Neural progenitor cell (in vitro differentiated cells): ENCODE data around the gene CNTNAP2. TPM values are rescaled to one million over a fixed set of nuclear protein-coding genes. Genes with fewer than 3 reads are reported as not detected.

Source experiments
- DNase-seq: peaks from one replicate; pipeline ENCODE4 v3.0.0-alpha.2; 2016; ENCODE audit warnings: low spot score
- H2AFZ ChIP-seq: fragments of 200-600 bp; sonication (generic); replicated peaks from 2 replicates; pipeline ENCODE4 v1.6.1; 2016; ENCODE audit warnings: antibody characterized with exemption
- H3F3A ChIP-seq: fragments of 200-600 bp; sonication (generic); 2 replicates; pipeline ENCODE4 v1.6.1; 2016; ENCODE audit warnings: antibody characterized with exemption, low read depth
- H3K27ac ChIP-seq: fragments of 200-600 bp; sonication (generic); 2 replicates; pipeline ENCODE4 v1.5.1; 2016; ENCODE audit warnings: mild to moderate bottlenecking
- H3K27me3 ChIP-seq: fragments of 200-600 bp; sonication (generic); 2 replicates; pipeline ENCODE4 v1.6.1; 2016; ENCODE audit warnings: mild to moderate bottlenecking, moderate library complexity
- H3K36me3 ChIP-seq: fragments of 200-600 bp; sonication (generic); 2 replicates; pipeline ENCODE4 v1.5.1; 2016
- H3K4me1 ChIP-seq: fragments of 200-600 bp; sonication (generic); 2 replicates; pipeline ENCODE4 v1.6.1; 2016; ENCODE audit warnings: mixed run types
- H3K4me2 ChIP-seq: fragments of 200-600 bp; sonication (generic); 2 replicates; pipeline ENCODE4 v1.6.1; 2016
- H3K4me3 ChIP-seq: fragments of 200-600 bp; sonication (generic); 2 replicates; pipeline ENCODE4 v1.5.1; 2016
- H3K79me2 ChIP-seq: fragments of 200-600 bp; sonication (generic); 2 replicates; pipeline ENCODE4 v1.6.1; 2016; ENCODE audit warnings: low read depth
- H3K9ac ChIP-seq: fragments of 200-600 bp; sonication (generic); 2 replicates; pipeline ENCODE4 v1.6.1; 2016
- H3K9me3 ChIP-seq: fragments of 200-600 bp; sonication (generic); 2 replicates; pipeline ENCODE4 v1.5.1; 2016; ENCODE audit warnings: low read depth
- H4K20me1 ChIP-seq: fragments of 200-600 bp; sonication (generic); 2 replicates; pipeline ENCODE4 v1.6.1; 2016; ENCODE audit warnings: low read depth
- H3K27ac Mint-ChIP-seq: 3 replicates; pipeline ENCODE4 v1.8.0; 2021; ENCODE audit warnings: mixed read lengths
- H3K27me3 Mint-ChIP-seq: 2 replicates; pipeline ENCODE4 v1.8.0; 2022; ENCODE audit warnings: low read depth, mild to moderate bottlenecking, inconsistent platforms, moderate library complexity, mixed read lengths; ENCODE audit not compliant: insufficient read depth
- H3K36me3 Mint-ChIP-seq: 3 replicates; pipeline ENCODE4 v1.8.0; 2021; ENCODE audit warnings: mixed read lengths
- H3K4me1 Mint-ChIP-seq: 3 replicates; pipeline ENCODE4 v1.8.0; 2021; ENCODE audit warnings: mixed read lengths
- H3K4me3 Mint-ChIP-seq: 3 replicates; pipeline ENCODE4 v1.8.0; 2021; ENCODE audit warnings: mild to moderate bottlenecking, moderate library complexity, mixed read lengths
- H3K9me3 Mint-ChIP-seq: 3 replicates; pipeline ENCODE4 v1.8.0; 2020; ENCODE audit warnings: mixed read lengths
- EZH2 ChIP-seq: fragments of 200-600 bp; sonication (generic); IDR thresholded peaks from 2 replicates; pipeline ENCODE4 v1.6.1; 2017; ENCODE audit warnings: antibody characterized with exemption, mild to moderate bottlenecking, moderate library complexity
- EZH2phosphoT487 ChIP-seq: fragments of 200-600 bp; sonication (generic); IDR thresholded peaks from 2 replicates; pipeline ENCODE4 v1.6.1; 2017; ENCODE audit warnings: antibody characterized with exemption
- total RNA-seq: library from RNA; depleted of rRNA; stranded (reverse); fragments of >200 nt; gene quantifications from 2 replicates; pipeline ENCODE4 v1.2.3, GENCODE V29; 2015; ENCODE audit warnings: low replicate concordance
- TF ChIP-seq, protein P1 (sequence below): fragments of 200-600 bp; sonication (generic); IDR thresholded peaks from 2 replicates; pipeline ENCODE4 v1.5.1; 2017; ENCODE audit warnings: antibody characterized with exemption, mild to moderate bottlenecking

CNTNAP2 gene
- total RNA-seq, 1 donor from 2014 or later: 126 TPM

DNA sequence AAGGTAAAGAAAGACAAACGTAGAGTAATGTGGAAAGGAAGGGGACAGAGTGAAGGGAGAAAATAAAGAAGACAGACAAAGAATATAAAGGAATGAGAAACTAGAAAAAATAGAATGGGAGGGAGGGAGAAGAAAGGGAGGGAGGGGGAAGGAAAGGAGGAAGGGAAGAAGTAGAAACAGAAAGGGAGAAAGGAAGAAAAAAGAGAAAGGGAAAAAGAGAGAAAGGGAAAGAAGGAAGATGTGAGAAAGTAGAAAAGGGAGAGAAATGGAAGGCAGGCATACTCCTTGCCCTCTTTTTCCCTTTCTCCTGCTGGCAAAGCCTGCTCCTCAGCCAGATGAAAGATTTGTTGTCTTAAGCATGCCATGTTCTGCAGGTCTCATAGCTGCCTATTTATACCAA lies 1336.2 kb downstream of the CNTNAP2 start:
- Histone ChIP-seq H3K4me3 (no peak overlapping the region), H2AFZ (no peak overlapping the region), H3K27me3 (no peaks in the 10 kb centered on the region), H3K27ac (no peak overlapping the region), H4K20me1 (no peaks in the 10 kb centered on the region), H3K4me2 (no peak overlapping the region), H3K9ac (no peak overlapping the region), H3K79me2 (no peaks in the 10 kb centered on the region), H3F3A (no peaks in the 10 kb centered on the region), H3K9me3 (no peaks in the 10 kb centered on the region), H3K4me1 (no peaks in the 10 kb centered on the region), H3K36me3 (no peaks in the 10 kb centered on the region)
- DNase-seq: no peak
- Mint-ChIP-seq H3K9me3 (no peaks in the 10 kb centered on the region), H3K4me3 (no peak overlapping the region), H3K36me3 (no peaks in the 10 kb centered on the region), H3K27me3 (peaks cover 5% of the 10 kb centered on the region), H3K4me1 (peaks cover 8% of the 10 kb centered on the region), H3K27ac (no peak overlapping the region)
- TF ChIP-seq EZH2phosphoT487 (no peak), EZH2 (no peak)
- TF ChIP-seq, protein P1, sequence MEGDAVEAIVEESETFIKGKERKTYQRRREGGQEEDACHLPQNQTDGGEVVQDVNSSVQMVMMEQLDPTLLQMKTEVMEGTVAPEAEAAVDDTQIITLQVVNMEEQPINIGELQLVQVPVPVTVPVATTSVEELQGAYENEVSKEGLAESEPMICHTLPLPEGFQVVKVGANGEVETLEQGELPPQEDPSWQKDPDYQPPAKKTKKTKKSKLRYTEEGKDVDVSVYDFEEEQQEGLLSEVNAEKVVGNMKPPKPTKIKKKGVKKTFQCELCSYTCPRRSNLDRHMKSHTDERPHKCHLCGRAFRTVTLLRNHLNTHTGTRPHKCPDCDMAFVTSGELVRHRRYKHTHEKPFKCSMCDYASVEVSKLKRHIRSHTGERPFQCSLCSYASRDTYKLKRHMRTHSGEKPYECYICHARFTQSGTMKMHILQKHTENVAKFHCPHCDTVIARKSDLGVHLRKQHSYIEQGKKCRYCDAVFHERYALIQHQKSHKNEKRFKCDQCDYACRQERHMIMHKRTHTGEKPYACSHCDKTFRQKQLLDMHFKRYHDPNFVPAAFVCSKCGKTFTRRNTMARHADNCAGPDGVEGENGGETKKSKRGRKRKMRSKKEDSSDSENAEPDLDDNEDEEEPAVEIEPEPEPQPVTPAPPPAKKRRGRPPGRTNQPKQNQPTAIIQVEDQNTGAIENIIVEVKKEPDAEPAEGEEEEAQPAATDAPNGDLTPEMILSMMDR: no peak

DNA sequence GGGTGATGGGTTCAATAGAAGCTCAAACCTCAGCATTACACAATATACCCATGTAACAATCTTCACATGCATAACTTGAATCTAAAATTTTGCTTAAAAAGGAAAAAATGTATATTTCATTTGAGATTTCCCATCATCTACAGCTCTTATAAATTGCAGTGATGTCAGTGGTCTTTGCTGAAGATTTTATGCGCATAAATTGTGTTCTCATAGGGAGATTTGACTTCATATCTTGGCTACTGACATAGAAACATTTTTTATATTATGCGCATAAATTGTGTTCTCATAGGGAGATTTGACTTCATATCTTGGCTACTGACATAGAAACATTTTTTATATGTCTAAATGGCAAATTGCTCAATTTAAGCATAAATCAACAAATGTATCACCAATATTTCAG lies 1348.6 kb downstream of the CNTNAP2 start:
- H3K4me3 Mint-ChIP-seq: no peak overlapping the region
- H3K4me3 ChIP-seq: no peak overlapping the region
- H3K27ac ChIP-seq: no peak overlapping the region
- H3K9ac ChIP-seq: no peak overlapping the region
- H3K9me3 Mint-ChIP-seq: peaks cover 7% of the 10 kb centered on the region
- no peak overlapping the region for H2AFZ ChIP-seq
- H3K36me3 Mint-ChIP-seq: no peaks in the 10 kb centered on the region
- H3K4me1 ChIP-seq: no peaks in the 10 kb centered on the region
- no peak for TF ChIP-seq EZH2
- TF ChIP-seq, protein P1: no peak
- no peak for TF ChIP-seq EZH2phosphoT487
- H3K27ac Mint-ChIP-seq: no peak overlapping the region
- no peaks in the 10 kb centered on the region for H3K27me3 Mint-ChIP-seq
- H3K79me2 ChIP-seq: no peaks in the 10 kb centered on the region
- H3F3A ChIP-seq: no peaks in the 10 kb centered on the region
- no peaks in the 10 kb centered on the region for H3K4me1 Mint-ChIP-seq
- H3K27me3 ChIP-seq: no peaks in the 10 kb centered on the region
- DNase-seq: no peak
- H3K36me3 ChIP-seq: no peaks in the 10 kb centered on the region
- no peaks in the 10 kb centered on the region for H4K20me1 ChIP-seq
- no peak overlapping the region for H3K4me2 ChIP-seq
- no peaks in the 10 kb centered on the region for H3K9me3 ChIP-seq

DNA sequence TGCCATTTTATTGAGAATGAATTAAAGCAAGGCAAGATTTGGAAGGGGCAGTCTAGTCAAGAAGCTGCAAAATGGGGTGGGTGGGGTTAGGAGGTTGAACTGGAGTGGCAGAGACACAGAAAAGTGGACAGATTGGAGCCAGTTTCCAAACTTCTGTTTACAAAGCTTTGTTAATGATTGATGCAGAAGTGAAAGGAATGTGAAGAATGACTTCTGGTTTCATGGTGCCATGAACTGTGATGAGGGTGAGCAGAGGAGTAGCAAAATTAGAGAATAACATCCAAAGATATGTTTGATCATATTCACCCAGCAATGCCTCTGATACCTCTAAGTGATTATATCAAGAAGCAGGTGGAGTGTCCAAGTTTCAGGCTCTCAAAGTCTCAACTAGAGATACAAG lies 1356.0 kb downstream of the CNTNAP2 start:
- Histone ChIP-seq H2AFZ (no peak overlapping the region), H3K4me2 (no peak overlapping the region), H3K27ac (no peak overlapping the region), H4K20me1 (no peaks in the 10 kb centered on the region), H3K9ac (no peak overlapping the region), H3K36me3 (no peaks in the 10 kb centered on the region), H3K27me3 (no peaks in the 10 kb centered on the region), H3K79me2 (no peaks in the 10 kb centered on the region), H3K4me3 (no peak overlapping the region), H3K4me1 (no peaks in the 10 kb centered on the region), H3K9me3 (no peaks in the 10 kb centered on the region), H3F3A (no peaks in the 10 kb centered on the region)
- H3K36me3 Mint-ChIP-seq: peaks cover 1% of the 10 kb centered on the region
- no peaks in the 10 kb centered on the region for H3K4me1 Mint-ChIP-seq
- H3K9me3 Mint-ChIP-seq: peaks cover 4% of the 10 kb centered on the region
- H3K4me3 Mint-ChIP-seq: no peak overlapping the region
- TF ChIP-seq EZH2: no peak
- no peaks in the 10 kb centered on the region for H3K27me3 Mint-ChIP-seq
- H3K27ac Mint-ChIP-seq: no peak overlapping the region
- no peak for DNase-seq

DNA sequence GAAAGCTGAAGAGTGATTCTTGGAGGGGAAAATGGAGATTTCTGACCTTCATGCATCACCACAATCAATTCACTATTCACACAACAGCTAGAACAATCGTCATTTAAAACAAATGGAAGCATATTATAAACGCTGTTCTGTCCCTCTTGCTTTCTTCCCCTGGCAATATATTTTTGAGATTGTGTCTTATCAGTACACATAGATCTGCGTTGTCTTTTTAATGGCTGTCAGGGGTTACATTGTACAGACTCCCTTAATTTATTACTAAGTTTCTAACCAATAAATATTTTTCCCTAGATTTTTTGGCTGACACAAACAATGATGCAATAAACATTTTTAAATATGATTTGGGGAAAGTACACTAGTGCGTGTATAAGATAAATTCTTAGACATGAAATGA lies 1358.3 kb downstream of the CNTNAP2 start:
- H3K27ac ChIP-seq: no peak overlapping the region
- DNase-seq: no peak
- no peaks in the 10 kb centered on the region for H3K27me3 Mint-ChIP-seq
- H3K79me2 ChIP-seq: no peaks in the 10 kb centered on the region
- H3K27me3 ChIP-seq: no peaks in the 10 kb centered on the region
- H3K4me1 ChIP-seq: no peaks in the 10 kb centered on the region
- H3K27ac Mint-ChIP-seq: no peak overlapping the region
- H3K9ac ChIP-seq: no peak overlapping the region
- no peak overlapping the region for H2AFZ ChIP-seq
- no peaks in the 10 kb centered on the region for H3K9me3 ChIP-seq
- H3K9me3 Mint-ChIP-seq: peaks cover 3% of the 10 kb centered on the region
- H3K4me2 ChIP-seq: no peak overlapping the region
- no peaks in the 10 kb centered on the region for H3K4me1 Mint-ChIP-seq
- H3K4me3 ChIP-seq: no peak overlapping the region
- TF ChIP-seq EZH2phosphoT487: no peak
- TF ChIP-seq EZH2: no peak
- TF ChIP-seq, protein P1: no peak
- H3K36me3 ChIP-seq: no peaks in the 10 kb centered on the region
- H3F3A ChIP-seq: no peaks in the 10 kb centered on the region
- H3K4me3 Mint-ChIP-seq: no peak overlapping the region
- H4K20me1 ChIP-seq: no peaks in the 10 kb centered on the region
- H3K36me3 Mint-ChIP-seq: peaks cover 1% of the 10 kb centered on the region
